ENCODE measurements around the gene CBS.
"Not testable (repeated sequence)": the region's sequence is repeated elsewhere in the genome, so short reads cannot be mapped to it uniquely, and the experiment has no call there.

Gene CBS

DNA sequence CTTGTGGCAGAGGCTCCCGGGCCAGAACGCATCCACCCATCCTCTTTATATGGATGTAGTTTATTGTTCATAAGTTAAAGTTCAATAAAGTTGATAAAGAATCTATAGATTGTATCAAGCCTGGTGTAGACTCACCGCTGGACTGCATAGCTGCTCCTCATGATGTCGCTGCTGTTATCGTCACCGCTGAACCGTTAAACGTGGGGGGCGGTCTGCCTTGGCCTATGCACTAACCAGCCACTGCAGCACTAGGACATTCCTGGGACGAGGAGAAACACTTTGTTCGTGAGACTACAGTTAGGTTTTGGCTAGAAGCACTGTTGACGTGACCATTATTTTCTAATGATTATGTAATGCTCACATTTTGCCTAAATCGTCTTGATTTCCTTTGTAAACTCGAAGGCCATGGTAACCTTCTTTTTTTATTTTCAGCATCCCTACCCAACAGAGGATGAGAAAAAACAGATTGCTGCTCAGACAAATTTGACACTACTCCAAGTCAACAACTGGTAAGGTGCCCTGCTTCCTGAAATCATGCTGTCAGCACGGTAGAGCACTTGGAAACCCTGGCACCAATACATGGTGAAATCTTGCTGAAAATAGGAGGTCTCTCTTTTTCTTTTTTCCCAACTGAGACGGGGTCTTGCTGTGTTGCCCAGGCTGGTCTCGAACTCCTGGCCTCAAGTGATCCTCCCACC lies 51.0 kb downstream of the CBS start:
- no peak for DNase-seq (ENCODE audit: low spot score)

DNA sequence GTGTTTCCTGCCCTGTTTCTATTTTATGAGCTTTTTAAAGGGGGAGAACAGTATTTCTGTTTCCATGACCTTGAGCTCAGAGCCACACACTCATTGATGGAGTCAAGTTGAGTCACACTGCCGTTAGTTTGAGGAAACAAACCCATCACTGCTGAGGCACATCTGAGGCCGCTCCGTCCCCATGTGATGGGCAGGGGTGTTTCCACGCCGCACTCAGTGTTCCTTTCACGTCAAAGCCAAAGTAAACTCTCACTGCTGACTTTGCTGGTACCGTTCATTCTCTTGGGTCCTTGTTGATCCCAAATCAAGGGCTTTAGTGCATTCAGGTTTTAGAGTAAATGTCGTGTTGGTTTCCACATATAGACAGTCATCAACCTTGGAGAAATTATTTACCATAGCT lies 52.5 kb downstream of the CBS start:
- no peak for DNase-seq (ENCODE audit: low spot score)

DNA sequence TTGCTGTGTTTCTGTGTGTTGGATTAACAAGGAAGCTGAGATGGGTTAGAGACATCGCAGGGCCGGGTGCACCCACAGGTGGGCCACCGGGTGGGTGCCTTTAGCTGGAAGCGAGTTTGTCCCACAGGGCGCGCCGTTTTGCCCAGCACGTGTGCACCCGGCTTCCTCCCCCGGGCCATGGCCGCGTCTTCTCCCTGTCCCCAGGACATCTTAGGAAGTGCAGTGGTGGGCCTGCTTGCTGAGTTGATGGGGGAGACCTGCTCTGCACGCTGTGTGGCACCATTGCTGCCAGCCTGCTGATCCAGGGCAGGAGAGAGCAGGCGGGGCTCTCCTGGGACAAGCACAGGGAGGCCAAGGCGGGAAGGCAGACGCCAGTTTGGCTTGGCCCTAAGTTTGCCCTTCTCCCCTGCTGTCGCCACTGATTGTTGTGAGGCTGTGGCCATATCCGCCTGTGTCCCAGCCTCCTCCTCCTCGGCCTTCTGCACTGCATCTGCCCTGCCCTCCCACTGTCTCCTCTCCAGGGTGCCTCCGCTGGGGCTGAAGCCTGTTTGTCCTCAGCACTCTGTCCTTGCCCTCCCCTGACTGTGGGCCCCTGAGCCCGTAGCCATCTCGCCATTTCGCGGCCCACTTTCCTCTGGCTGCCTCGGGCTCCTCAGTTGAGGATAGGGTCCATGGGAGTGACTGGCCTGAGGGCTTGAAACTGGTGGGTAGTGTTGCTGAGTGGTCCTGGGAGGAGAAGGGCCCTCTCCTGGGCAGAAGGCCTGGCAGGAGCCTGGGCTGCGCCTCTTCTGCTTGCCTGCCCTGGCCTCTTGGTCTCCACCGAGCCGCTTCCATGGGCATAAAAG lies 53.7 kb downstream of the CBS start:
- DNase-seq (ENCODE audit: low spot score): no peak

DNA sequence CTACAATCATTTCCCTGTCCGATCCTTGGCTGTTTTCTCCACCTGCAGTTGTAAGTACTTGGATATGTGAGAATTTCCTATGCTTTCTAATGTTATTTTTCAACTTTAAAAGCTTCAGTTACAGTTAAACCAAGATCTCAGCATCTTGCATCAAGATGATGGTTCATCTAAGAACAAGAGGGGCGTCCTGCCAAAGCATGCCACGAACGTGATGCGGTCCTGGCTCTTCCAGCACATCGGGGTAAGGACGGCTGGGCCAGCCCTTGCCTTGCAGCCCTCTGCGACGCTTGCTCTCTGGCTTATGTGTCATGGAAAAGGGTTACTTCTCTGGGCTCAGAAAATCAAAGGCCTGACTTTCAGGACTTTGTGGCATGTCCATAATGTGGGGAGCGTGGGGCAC lies 54.4 kb downstream of the CBS start:
- DNase-seq (ENCODE audit: low spot score): no peak

DNA sequence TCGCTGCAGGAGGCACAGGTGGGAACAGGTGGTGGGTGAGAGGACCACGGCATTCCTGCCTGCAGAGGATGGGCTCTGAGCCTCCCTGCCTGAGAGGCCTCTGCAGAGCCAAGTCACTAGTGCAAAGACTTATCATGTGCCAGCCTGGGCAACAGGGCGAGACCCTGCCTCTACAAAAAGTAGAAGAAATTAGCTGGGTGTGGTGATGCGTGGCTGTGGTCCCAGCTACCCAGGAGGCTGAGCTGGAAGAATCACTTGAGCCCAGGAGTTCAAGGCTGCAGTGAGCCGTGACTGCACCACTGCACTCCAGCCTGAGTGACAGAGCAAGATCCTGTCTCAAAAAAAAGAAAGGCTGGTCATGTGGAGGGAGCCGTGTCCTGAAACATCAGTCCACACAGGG lies 54.9 kb downstream of the CBS start:
- no peak for DNase-seq (ENCODE audit: low spot score)

DNA sequence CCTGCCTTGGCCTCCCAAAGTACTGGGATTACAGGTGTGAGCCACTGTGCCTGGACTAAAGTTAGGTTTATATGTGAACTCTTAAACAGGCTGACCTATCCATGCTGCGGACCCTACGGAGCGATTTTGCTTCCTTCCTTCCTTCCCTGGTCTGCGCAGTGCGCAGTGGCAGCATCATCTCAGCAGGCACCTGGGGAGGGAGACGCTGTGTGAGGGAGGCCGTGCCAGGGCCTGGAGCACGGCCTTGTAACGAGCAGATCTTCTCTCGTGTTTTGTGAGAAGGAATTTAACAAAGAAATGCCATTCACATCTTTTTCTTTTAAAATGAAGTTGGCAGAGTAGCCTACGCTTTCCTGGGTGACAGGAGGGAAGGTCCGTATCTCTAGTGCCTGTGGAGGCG lies 55.5 kb downstream of the CBS start:
- no peak for DNase-seq (ENCODE audit: low spot score)

DNA sequence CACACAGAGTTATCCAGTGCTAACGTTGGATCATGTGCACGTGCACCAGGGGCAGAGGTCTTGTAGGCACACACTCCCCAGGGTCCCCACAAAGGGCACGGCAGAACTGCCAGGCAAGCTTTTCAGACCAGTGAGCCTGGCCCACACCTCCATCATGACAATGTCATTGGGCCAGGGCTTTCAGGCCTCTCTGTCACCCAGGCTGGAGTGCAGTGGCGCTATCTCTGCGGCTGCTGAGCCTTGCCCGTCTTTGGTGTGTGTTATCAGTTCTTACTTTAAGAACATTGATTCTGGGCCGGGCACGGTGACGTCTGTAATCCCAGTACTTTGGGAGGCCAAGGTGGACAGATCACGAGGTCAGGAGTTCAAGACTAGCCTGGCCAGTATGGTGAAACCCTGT lies 57.1 kb downstream of the CBS start:
- DNase-seq (ENCODE audit: low spot score): no peak

DNA sequence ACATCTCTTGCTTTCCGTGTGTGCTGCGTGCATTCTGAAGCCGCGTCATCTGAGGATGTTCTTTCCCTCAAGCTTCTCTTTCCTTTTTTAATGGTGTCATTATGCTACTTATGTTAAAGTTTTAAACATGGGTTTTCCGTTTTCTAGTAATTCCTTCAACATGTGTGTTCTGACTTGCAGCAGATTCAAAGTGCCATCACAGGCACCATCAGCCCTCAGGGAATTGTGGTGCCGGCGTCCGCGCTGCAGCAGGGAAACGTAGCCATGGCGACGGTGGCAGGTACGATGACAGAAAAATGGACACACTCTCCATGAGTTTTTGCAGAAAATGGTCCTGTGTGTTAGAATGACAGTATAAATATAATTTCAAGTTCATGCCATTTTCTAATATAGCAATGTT lies 58.9 kb downstream of the CBS start:
- no peak for DNase-seq (ENCODE audit: low spot score)

DNA sequence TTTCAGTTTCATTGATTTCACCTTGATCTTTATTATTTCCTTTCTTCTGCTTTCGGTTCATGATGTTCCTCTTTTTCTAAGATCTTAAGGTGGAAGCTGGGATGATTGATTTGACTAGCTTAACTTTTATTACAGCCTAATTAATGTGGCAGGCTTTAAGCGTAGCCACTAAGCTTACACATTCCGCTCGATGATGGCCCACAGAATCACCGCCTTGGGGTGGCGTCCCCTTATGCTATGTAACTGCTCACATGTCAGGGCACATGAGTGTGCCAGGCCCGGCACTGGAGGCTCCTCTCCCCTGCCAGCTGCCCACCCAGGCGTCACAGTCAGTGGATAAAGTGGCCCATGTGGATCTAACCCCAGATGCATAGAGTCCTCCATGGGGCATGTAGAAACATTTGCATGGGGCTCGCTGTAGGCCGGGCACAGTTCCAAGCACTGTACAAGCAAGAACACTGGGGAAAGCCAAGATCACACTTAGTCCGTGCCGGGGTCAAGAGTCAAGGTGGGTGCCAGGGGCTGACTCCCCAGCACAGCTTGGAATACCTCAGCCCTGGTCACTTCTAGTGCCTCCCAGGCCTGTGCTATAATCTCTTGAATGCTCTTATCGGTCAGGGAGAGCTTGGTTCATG lies 59.6 kb downstream of the CBS start:
- DNase-seq (ENCODE audit: low spot score): no peak

DNA sequence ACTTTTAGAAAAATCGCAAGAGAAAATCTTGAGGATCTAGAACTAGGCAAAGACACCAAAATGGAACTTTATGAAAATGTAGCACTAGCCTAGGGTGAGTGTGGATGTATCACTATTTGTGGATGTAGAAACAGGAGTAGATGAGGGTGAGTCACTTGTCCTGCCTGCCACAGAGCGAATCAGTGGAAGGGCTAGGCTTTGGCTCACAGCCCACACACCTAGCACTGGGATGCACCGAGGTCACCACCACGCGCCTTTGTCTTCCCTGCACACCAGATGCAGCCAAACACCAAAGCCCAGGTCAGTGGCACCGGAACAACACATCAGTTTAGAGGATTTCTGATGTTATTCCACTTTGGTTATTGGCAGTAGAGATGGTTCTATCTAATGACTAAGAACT lies 63.0 kb downstream of the CBS start:
- no peak for DNase-seq (ENCODE audit: low spot score)

DNA sequence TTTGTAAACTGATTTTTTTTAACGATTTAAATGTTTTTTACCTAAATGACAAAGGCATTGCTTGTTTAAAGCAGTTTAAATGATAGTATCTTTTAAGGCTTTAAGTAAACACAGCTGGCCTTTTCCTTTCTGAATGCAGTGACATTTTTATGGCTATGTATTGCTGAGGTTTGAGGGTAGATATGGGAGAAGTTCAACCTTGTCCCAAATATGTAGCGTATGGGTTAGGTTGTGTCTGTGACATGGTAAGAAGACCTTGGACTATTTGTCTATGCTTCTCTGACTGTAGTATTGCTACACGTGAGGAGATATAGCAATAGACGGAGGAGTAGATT lies 68.8 kb downstream of the CBS start:
- no peak for DNase-seq (ENCODE audit: low spot score)

DNA sequence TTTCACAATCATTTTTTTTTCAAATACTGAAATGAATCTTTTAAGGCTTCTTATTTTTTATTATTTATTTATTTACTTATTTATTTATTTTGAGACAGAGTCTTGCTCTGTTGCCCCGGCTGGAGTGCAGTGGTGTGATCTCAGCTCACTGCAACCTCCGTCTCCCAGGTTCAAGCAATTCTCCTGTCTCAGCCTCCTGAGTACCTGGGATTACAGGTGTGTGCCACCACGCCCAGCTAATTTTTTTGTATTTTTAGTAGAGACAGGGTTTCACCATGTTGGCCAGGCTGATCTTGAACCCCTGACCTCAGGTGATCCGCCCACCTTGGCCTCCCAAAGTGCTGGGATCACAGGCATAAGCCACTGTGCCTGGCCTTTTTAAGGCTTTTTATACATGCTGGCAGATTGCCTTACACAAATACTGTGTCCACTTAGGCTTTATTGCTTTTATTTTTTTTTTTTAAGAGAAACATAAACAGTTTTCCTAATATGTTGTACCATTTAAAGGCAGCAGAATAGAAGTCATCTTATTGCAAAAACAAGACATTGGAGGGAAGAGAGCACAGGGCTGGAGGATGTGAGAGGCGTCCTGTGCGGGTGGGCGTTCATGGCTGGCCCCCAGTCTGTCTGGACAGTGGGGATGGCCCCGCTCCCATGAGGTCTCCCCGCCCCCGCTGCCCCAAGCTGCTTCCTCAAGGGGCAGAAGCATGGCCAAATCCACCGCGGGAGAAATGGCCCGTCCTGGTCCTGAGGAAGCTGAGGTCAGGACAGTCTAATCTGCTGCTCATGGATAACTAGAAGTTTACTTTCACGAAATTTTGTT lies 69.4 kb downstream of the CBS start:
- DNase-seq (ENCODE audit: low spot score): not testable (repeated sequence)

DNA sequence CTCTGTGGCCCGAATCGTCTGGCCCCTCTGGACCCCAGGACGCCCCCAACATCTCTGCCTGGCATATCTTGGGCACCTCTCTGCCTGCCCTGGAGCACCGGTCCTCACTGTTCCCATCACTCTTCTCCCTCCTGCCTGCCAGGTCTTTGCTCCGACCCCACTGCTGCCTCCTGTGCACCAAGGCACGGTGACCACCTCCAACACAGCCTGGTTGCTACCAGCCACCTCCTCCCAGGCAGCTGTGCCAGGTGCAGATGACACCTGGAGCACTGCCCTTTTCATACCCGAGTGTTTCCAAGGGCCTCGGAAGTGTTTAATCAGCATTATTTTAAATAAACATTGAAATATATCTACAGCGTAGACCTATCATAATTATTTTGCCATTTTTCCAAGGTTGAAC lies 70.0 kb downstream of the CBS start:
- DNase-seq (ENCODE audit: low spot score): no peak

DNA sequence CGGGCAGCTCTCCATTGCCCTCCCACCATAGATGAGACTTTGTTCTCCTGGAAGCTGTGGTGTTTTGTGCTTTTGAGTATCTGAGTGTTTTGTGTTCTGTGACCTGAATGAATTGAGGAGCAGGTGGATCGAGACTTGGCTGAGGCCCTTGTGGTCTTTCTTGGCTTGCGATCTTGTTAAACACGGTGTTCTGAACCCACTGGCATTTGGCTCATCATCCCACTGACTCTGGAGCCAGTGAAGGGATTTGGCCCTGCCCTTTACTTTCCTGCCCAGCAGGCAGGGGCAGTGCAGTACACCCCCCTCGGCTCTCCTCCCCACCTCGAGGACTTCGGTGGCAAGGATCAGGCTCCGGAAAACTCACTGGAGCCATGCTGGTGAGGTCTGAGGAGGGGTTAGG lies 70.7 kb downstream of the CBS start:
- no peak for DNase-seq (ENCODE audit: low spot score)
